Stimulated activated CD4-positive, alpha-beta T cell treated with anti-CD3 and anti-CD28 coated beads, Interleukin-12 subunit alpha, Interleukin-12 subunit beta, amount 100 ng/mL, for 24 hours (primary cell): ENCODE measurements around the gene CDH4.

Source experiments
- DNase-seq, 2 experiments: peaks; one replicate each; pipeline ENCODE4 v3.0.0-alpha.2; 2020; ENCODE audit warnings: low read depth in 2 of 2

The CDH4 gene

GRCh38 chr20:61325718-61326117, 73.7 kb downstream of the CDH4 start:
- no peak for DNase-seq

GRCh38 chr20:61328911-61329558, 77.0 kb downstream of the CDH4 start:
- no peak for DNase-seq

GRCh38 chr20:61330441-61330840, 78.4 kb downstream of the CDH4 start:
- DNase-seq: no peak

GRCh38 chr20:61331543-61331942, 79.5 kb downstream of the CDH4 start:
- no peak for DNase-seq

- DNase-seq: no peak
Observed at GRCh38 chr20:61332016-61332975, 80.2 kb downstream of the CDH4 start.

GRCh38 chr20:61333484-61334108, 81.5 kb downstream of the CDH4 start:
- no peak for DNase-seq

- no peak for DNase-seq
Observed at GRCh38 chr20:61340157-61340556, 88.1 kb downstream of the CDH4 start.

GRCh38 chr20:61341605-61342004, 89.5 kb downstream of the CDH4 start:
- no peak for DNase-seq

- no peak for DNase-seq
Observed at GRCh38 chr20:61343934-61344333, 91.9 kb downstream of the CDH4 start.

GRCh38 chr20:61345656-61346055, 93.6 kb downstream of the CDH4 start:
- no peak for DNase-seq

- DNase-seq: no peak
Observed at GRCh38 chr20:61346996-61347395, 94.9 kb downstream of the CDH4 start.

GRCh38 chr20:61347443-61347842, 95.4 kb downstream of the CDH4 start:
- no peak for DNase-seq

- DNase-seq: no peak
Observed at GRCh38 chr20:61349447-61350165, 97.5 kb downstream of the CDH4 start.

- DNase-seq: no peak
Observed at GRCh38 chr20:61350500-61351250, 98.6 kb downstream of the CDH4 start.

- no peak for DNase-seq
Observed at GRCh38 chr20:61352346-61353260, 100.5 kb downstream of the CDH4 start.

GRCh38 chr20:61353261-61354000, 101.4 kb downstream of the CDH4 start:
- no peak for DNase-seq

GRCh38 chr20:61354001-61354390, 101.9 kb downstream of the CDH4 start:
- DNase-seq: no peak

- DNase-seq: no peak
Observed at GRCh38 chr20:61354501-61354900, 102.4 kb downstream of the CDH4 start.

- DNase-seq: no peak
Observed at GRCh38 chr20:61354901-61355495, 102.9 kb downstream of the CDH4 start.
